ENCODE data around the gene RGS18. TPM values are rescaled to one million over a fixed set of nuclear protein-coding genes. Genes with fewer than 3 reads are reported as not detected.

Gene RGS18
- total and polyA plus RNA-seq, 2 experiments from 2014 or later, result not detected

DNA sequence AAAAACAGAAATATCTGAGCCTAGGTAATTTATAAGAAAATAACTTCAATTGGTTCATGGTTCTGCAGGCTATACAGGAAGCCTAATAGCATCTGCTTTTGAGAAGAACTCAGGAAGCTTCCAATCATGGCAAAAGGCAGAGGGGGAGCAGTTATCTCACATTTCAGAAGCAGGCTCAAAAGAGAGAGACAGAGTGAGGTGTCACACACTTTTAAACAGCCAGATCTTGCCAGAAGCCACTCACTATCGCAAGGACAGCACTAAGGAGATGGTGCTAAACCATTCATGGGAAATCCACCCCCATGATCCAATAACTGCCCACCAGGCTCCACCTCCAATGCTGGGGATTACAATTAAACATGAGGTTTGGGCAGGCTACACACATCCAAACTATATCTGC lies 25.5 kb downstream of the RGS18 start:
- H2AFZ ChIP-seq, result peak overlapping the region; percentile 54; the same call in 1 of the 2 replicates
- no peaks in the 10 kb centered on the region for H4K20me1 ChIP-seq (replicated peaks; ENCODE audit: insufficient read depth)
- no peak overlapping the region for H3K4me3 ChIP-seq
- Mint-ChIP-seq H3K36me3 (ENCODE audit: low read depth) (no peaks in the 10 kb centered on the region), H3K27me3 (ENCODE audit: insufficient read depth, low read depth, poor library complexity) (no peaks in the 10 kb centered on the region), H3K9me3 (no peaks in the 10 kb centered on the region), H3K4me3 (no peak overlapping the region), H3K4me1 (no peaks in the 10 kb centered on the region), H3K27ac (peak overlapping the region; percentile 22; the same call in 1 of the 2 replicates)
- DNase-seq (ENCODE audit: low spot score) (no peak), ATAC-seq (no peak)
- TF ChIP-seq JUNB (IDR thresholded peaks at IDR 0.05; ENCODE audit: unreplicated experiment) (no peak), EZH2 (IDR thresholded peaks at IDR 0.05; ENCODE audit: low read depth, unreplicated experiment) (no peak), ZNF114 (CRISPR knock-in tag; IDR thresholded peaks at IDR 0.05) (no peak), NANOG (IDR thresholded peaks at IDR 0.05; ENCODE audit: borderline replicate concordance) (no peak), POLR2AphosphoS5 (IDR thresholded peaks at IDR 0.05; ENCODE audit: low read depth) (no peak), ZNF331 (CRISPR knock-in tag; IDR thresholded peaks at IDR 0.05; ENCODE audit: low read depth) (no peak), CREB1 (CRISPR knock-in tag; IDR thresholded peaks at IDR 0.05; ENCODE audit: low read depth) (no peak), STAT1 (IDR thresholded peaks at IDR 0.05; ENCODE audit: unreplicated experiment) (no peak), EZH2phosphoT487 (IDR thresholded peaks at IDR 0.05; ENCODE audit: unreplicated experiment) (no peak)
- TF ChIP-seq, protein P1, sequence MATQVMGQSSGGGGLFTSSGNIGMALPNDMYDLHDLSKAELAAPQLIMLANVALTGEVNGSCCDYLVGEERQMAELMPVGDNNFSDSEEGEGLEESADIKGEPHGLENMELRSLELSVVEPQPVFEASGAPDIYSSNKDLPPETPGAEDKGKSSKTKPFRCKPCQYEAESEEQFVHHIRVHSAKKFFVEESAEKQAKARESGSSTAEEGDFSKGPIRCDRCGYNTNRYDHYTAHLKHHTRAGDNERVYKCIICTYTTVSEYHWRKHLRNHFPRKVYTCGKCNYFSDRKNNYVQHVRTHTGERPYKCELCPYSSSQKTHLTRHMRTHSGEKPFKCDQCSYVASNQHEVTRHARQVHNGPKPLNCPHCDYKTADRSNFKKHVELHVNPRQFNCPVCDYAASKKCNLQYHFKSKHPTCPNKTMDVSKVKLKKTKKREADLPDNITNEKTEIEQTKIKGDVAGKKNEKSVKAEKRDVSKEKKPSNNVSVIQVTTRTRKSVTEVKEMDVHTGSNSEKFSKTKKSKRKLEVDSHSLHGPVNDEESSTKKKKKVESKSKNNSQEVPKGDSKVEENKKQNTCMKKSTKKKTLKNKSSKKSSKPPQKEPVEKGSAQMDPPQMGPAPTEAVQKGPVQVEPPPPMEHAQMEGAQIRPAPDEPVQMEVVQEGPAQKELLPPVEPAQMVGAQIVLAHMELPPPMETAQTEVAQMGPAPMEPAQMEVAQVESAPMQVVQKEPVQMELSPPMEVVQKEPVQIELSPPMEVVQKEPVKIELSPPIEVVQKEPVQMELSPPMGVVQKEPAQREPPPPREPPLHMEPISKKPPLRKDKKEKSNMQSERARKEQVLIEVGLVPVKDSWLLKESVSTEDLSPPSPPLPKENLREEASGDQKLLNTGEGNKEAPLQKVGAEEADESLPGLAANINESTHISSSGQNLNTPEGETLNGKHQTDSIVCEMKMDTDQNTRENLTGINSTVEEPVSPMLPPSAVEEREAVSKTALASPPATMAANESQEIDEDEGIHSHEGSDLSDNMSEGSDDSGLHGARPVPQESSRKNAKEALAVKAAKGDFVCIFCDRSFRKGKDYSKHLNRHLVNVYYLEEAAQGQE (IDR thresholded peaks at IDR 0.05; ENCODE audit: unreplicated experiment), result no peak
- TF ChIP-seq, protein P2, sequence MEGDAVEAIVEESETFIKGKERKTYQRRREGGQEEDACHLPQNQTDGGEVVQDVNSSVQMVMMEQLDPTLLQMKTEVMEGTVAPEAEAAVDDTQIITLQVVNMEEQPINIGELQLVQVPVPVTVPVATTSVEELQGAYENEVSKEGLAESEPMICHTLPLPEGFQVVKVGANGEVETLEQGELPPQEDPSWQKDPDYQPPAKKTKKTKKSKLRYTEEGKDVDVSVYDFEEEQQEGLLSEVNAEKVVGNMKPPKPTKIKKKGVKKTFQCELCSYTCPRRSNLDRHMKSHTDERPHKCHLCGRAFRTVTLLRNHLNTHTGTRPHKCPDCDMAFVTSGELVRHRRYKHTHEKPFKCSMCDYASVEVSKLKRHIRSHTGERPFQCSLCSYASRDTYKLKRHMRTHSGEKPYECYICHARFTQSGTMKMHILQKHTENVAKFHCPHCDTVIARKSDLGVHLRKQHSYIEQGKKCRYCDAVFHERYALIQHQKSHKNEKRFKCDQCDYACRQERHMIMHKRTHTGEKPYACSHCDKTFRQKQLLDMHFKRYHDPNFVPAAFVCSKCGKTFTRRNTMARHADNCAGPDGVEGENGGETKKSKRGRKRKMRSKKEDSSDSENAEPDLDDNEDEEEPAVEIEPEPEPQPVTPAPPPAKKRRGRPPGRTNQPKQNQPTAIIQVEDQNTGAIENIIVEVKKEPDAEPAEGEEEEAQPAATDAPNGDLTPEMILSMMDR (conservative IDR thresholded peaks at IDR 0.05; ENCODE audit: low read depth in 2 of 2), result no peak
- TF ChIP-seq, protein P3, sequence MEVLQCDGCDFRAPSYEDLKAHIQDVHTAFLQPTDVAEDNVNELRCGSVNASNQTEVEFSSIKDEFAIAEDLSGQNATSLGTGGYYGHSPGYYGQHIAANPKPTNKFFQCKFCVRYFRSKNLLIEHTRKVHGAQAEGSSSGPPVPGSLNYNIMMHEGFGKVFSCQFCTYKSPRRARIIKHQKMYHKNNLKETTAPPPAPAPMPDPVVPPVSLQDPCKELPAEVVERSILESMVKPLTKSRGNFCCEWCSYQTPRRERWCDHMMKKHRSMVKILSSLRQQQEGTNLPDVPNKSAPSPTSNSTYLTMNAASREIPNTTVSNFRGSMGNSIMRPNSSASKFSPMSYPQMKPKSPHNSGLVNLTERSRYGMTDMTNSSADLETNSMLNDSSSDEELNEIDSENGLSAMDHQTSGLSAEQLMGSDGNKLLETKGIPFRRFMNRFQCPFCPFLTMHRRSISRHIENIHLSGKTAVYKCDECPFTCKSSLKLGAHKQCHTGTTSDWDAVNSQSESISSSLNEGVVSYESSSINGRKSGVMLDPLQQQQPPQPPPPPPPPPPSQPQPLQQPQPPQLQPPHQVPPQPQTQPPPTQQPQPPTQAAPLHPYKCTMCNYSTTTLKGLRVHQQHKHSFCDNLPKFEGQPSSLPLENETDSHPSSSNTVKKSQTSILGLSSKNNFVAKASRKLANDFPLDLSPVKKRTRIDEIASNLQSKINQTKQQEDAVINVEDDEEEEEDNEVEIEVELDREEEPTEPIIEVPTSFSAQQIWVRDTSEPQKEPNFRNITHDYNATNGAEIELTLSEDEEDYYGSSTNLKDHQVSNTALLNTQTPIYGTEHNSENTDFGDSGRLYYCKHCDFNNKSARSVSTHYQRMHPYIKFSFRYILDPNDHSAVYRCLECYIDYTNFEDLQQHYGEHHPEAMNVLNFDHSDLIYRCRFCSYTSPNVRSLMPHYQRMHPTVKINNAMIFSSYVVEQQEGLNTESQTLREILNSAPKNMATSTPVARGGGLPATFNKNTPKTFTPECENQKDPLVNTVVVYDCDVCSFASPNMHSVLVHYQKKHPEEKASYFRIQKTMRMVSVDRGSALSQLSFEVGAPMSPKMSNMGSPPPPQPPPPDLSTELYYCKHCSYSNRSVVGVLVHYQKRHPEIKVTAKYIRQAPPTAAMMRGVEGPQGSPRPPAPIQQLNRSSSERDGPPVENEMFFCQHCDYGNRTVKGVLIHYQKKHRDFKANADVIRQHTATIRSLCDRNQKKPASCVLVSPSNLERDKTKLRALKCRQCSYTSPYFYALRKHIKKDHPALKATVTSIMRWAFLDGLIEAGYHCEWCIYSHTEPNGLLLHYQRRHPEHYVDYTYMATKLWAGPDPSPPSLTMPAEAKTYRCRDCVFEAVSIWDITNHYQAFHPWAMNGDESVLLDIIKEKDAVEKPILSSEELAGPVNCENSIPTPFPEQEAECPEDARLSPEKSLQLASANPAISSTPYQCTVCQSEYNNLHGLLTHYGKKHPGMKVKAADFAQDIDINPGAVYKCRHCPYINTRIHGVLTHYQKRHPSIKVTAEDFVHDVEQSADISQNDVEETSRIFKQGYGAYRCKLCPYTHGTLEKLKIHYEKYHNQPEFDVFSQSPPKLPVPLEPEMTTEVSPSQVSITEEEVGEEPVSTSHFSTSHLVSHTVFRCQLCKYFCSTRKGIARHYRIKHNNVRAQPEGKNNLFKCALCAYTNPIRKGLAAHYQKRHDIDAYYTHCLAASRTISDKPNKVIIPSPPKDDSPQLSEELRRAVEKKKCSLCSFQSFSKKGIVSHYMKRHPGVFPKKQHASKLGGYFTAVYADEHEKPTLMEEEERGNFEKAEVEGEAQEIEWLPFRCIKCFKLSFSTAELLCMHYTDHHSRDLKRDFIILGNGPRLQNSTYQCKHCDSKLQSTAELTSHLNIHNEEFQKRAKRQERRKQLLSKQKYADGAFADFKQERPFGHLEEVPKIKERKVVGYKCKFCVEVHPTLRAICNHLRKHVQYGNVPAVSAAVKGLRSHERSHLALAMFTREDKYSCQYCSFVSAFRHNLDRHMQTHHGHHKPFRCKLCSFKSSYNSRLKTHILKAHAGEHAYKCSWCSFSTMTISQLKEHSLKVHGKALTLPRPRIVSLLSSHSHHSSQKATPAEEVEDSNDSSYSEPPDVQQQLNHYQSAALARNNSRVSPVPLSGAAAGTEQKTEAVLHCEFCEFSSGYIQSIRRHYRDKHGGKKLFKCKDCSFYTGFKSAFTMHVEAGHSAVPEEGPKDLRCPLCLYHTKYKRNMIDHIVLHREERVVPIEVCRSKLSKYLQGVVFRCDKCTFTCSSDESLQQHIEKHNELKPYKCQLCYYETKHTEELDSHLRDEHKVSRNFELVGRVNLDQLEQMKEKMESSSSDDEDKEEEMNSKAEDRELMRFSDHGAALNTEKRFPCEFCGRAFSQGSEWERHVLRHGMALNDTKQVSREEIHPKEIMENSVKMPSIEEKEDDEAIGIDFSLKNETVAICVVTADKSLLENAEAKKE (CRISPR knock-in tag; IDR thresholded peaks at IDR 0.05), result no peak
- TF ChIP-seq, protein P4, sequence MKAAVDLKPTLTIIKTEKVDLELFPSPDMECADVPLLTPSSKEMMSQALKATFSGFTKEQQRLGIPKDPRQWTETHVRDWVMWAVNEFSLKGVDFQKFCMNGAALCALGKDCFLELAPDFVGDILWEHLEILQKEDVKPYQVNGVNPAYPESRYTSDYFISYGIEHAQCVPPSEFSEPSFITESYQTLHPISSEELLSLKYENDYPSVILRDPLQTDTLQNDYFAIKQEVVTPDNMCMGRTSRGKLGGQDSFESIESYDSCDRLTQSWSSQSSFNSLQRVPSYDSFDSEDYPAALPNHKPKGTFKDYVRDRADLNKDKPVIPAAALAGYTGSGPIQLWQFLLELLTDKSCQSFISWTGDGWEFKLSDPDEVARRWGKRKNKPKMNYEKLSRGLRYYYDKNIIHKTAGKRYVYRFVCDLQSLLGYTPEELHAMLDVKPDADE (IDR thresholded peaks at IDR 0.05), result no peak
- H3K4me1 ChIP-seq (ENCODE audit: insufficient read depth), result no peaks in the 10 kb centered on the region
- H3F3A ChIP-seq (replicated peaks; ENCODE audit: low read depth), result no peaks in the 10 kb centered on the region
- H3K4me2 ChIP-seq, result no peak overlapping the region
- H3K27me3 ChIP-seq (ENCODE audit: insufficient read depth), result no peaks in the 10 kb centered on the region
- H3K36me3 ChIP-seq (ENCODE audit: insufficient read depth), result no peaks in the 10 kb centered on the region
- no peaks in the 10 kb centered on the region for H3K9me2 ChIP-seq (ENCODE audit: insufficient read depth)
- no peaks in the 10 kb centered on the region for H3K79me2 ChIP-seq (replicated peaks; ENCODE audit: insufficient read depth)
- no peak overlapping the region for H3K27ac ChIP-seq (ENCODE audit: low read depth)
